ENCODE data around the gene ACOX3.

ACOX3 gene

DNA sequence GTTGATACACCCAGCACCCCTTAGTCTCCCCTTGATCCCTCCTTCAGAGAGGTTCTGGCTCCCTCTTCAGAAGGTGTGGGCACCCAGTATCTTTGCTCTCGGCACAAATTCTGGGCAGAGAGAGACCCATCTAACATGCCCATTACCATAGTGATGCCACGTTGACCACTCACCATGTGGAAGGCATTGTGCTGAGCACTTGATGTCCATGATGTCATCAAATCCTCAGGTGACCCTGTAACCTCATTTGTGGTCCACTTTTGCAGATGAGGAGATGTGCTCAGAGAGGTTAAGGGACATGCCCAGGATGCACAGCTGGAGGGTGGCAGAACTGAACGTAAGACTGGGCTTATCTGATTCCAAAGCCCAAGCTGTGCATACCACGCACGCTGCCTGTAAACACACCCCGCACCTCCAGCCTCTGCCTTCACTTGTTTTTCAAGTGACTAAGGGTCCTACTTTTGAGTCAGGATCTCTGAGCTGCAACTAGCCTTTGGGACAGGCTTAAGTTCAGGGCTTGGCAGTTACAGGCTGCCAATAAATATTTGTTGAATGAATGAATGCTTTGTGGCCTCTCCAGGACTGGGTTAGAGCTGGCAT, 115.8 kb downstream of the ACOX3 start:
- H4K20me1 ChIP-seq (ENCODE audit: insufficient read depth): no peaks in the 10 kb centered on the region
- no peak overlapping the region for H2AFZ ChIP-seq (ENCODE audit: low read depth)
- no peaks in the 10 kb centered on the region for H3K27me3 ChIP-seq (ENCODE audit: insufficient read depth, low read depth)
- H3K4me3 ChIP-seq (IDR thresholded peaks at IDR 0.05; ENCODE audit: insufficient read depth, low read depth, low read length): no peak overlapping the region
- H3K36me3 ChIP-seq (ENCODE audit: insufficient read depth): no peaks in the 10 kb centered on the region
- no peaks in the 10 kb centered on the region for H3K79me2 ChIP-seq (ENCODE audit: insufficient read depth, low read depth)
- H3K9ac ChIP-seq: no peak overlapping the region
- TF ChIP-seq, protein P1, sequence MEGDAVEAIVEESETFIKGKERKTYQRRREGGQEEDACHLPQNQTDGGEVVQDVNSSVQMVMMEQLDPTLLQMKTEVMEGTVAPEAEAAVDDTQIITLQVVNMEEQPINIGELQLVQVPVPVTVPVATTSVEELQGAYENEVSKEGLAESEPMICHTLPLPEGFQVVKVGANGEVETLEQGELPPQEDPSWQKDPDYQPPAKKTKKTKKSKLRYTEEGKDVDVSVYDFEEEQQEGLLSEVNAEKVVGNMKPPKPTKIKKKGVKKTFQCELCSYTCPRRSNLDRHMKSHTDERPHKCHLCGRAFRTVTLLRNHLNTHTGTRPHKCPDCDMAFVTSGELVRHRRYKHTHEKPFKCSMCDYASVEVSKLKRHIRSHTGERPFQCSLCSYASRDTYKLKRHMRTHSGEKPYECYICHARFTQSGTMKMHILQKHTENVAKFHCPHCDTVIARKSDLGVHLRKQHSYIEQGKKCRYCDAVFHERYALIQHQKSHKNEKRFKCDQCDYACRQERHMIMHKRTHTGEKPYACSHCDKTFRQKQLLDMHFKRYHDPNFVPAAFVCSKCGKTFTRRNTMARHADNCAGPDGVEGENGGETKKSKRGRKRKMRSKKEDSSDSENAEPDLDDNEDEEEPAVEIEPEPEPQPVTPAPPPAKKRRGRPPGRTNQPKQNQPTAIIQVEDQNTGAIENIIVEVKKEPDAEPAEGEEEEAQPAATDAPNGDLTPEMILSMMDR (conservative IDR thresholded peaks at IDR 0.05; ENCODE audit: low read depth, low read length): no peak
- H3K4me1 ChIP-seq (ENCODE audit: low read depth, poor library complexity, severe bottlenecking): no peaks in the 10 kb centered on the region
- no peak overlapping the region for H3K27ac ChIP-seq
- H3K4me2 ChIP-seq: no peak overlapping the region

- no peaks in the 10 kb centered on the region for H3K36me3 ChIP-seq (ENCODE audit: insufficient read depth)
- H3K79me2 ChIP-seq (ENCODE audit: insufficient read depth, low read depth): no peaks in the 10 kb centered on the region
- H3K4me2 ChIP-seq: no peak overlapping the region
- no peak overlapping the region for H3K9ac ChIP-seq
- TF ChIP-seq, protein P1 (conservative IDR thresholded peaks at IDR 0.05; ENCODE audit: low read depth, low read length): no peak
- no peaks in the 10 kb centered on the region for H4K20me1 ChIP-seq (ENCODE audit: insufficient read depth)
- no peaks in the 10 kb centered on the region for H3K4me1 ChIP-seq (ENCODE audit: low read depth, poor library complexity, severe bottlenecking)
- H3K4me3 ChIP-seq (IDR thresholded peaks at IDR 0.05; ENCODE audit: insufficient read depth, low read depth, low read length): no peak overlapping the region
- no peak overlapping the region for H2AFZ ChIP-seq (ENCODE audit: low read depth)
- no peak overlapping the region for H3K27ac ChIP-seq
- no peaks in the 10 kb centered on the region; the same call in 1 of the 2 replicates for H3K27me3 ChIP-seq (ENCODE audit: insufficient read depth, low read depth)
These were observed 116.5 kb downstream of the ACOX3 start for GRCh38 chr4:8323947-8324555.

GRCh38 chr4:8322794-8323704, 117.5 kb downstream of the ACOX3 start:
- H2AFZ ChIP-seq (ENCODE audit: low read depth): no peak overlapping the region
- no peaks in the 10 kb centered on the region for H4K20me1 ChIP-seq (ENCODE audit: insufficient read depth)
- H3K4me1 ChIP-seq (ENCODE audit: low read depth, poor library complexity, severe bottlenecking): no peaks in the 10 kb centered on the region
- H3K27ac ChIP-seq: no peak overlapping the region
- no peaks in the 10 kb centered on the region for H3K79me2 ChIP-seq (ENCODE audit: insufficient read depth, low read depth)
- no peak overlapping the region for H3K4me3 ChIP-seq (IDR thresholded peaks at IDR 0.05; ENCODE audit: insufficient read depth, low read depth, low read length)
- no peak overlapping the region for H3K9ac ChIP-seq
- H3K4me2 ChIP-seq: no peak overlapping the region
- no peaks in the 10 kb centered on the region; the same call in 1 of the 2 replicates for H3K27me3 ChIP-seq (ENCODE audit: insufficient read depth, low read depth)
- no peaks in the 10 kb centered on the region for H3K36me3 ChIP-seq (ENCODE audit: insufficient read depth)
- TF ChIP-seq, protein P1 (conservative IDR thresholded peaks at IDR 0.05; ENCODE audit: low read depth, low read length): no peak

GRCh38 chr4:8321771-8322170, 118.8 kb downstream of the ACOX3 start:
- Histone ChIP-seq H3K9ac (no peak overlapping the region), H4K20me1 (ENCODE audit: insufficient read depth) (no peaks in the 10 kb centered on the region), H2AFZ (ENCODE audit: low read depth) (no peak overlapping the region), H3K27me3 (ENCODE audit: insufficient read depth, low read depth) (no peaks in the 10 kb centered on the region; the same call in 1 of the 2 replicates), H3K4me1 (ENCODE audit: low read depth, poor library complexity, severe bottlenecking) (no peaks in the 10 kb centered on the region), H3K4me3 (IDR thresholded peaks at IDR 0.05; ENCODE audit: insufficient read depth, low read depth, low read length) (no peak overlapping the region), H3K79me2 (ENCODE audit: insufficient read depth, low read depth) (no peaks in the 10 kb centered on the region), H3K27ac (no peak overlapping the region), H3K36me3 (ENCODE audit: insufficient read depth) (no peaks in the 10 kb centered on the region), H3K4me2 (no peak overlapping the region)
- TF ChIP-seq, protein P1 (conservative IDR thresholded peaks at IDR 0.05; ENCODE audit: low read depth, low read length): no peak

All from KMS-11 (cell line).